ENCODE results near the gene RANBP3. TPM values are rescaled to one million over a fixed set of nuclear protein-coding genes. Genes with fewer than 3 reads are reported as not detected.

RANBP3 gene
- total and polyA plus RNA-seq, 2 experiments from 2014 or later, result 40.2 to 98.3 TPM

DNA sequence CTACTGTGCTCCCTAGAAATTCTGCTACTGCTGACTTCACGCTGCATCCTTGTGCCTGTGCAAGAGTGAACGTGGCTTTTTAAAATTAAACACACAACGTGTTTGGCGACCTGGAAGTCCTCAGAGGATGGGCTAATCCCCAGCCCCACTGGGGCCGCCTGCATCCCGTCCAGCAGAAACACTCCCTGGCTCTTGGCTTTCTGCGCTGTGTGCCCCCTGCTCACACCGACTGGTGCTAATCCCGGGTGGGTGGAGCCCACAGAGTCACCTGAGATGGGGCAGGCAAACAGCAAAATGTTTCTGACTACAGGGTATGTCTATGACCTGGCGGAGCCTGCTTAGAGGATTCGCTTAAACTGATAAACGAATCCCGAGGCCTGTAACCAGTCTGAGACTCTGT lies 48.8 kb downstream of the RANBP3 start:
- H3K4me3 Mint-ChIP-seq, result no peak overlapping the region
- peaks cover 9% of the 10 kb centered on the region for H3K27me3 Mint-ChIP-seq (ENCODE audit: insufficient read depth, low read depth, poor library complexity)
- no peaks in the 10 kb centered on the region for H3K4me1 Mint-ChIP-seq
- H3K36me3 ChIP-seq (ENCODE audit: insufficient read depth), result peaks cover 18% of the 10 kb centered on the region; the same call in 1 of the 2 replicates
- peaks cover 2% of the 10 kb centered on the region; the same call in 1 of the 2 replicates for H4K20me1 ChIP-seq (replicated peaks; ENCODE audit: insufficient read depth)
- no peak overlapping the region for H3K27ac ChIP-seq (ENCODE audit: low read depth)
- no peak overlapping the region for H3K27ac Mint-ChIP-seq
- no peak overlapping the region for H2AFZ ChIP-seq
- H3K9me3 Mint-ChIP-seq, result no peaks in the 10 kb centered on the region
- no peaks in the 10 kb centered on the region for H3K27me3 ChIP-seq (ENCODE audit: insufficient read depth)
- ATAC-seq, result no peak
- no peaks in the 10 kb centered on the region for H3K9me2 ChIP-seq (ENCODE audit: insufficient read depth)
- TF ChIP-seq, protein P1, sequence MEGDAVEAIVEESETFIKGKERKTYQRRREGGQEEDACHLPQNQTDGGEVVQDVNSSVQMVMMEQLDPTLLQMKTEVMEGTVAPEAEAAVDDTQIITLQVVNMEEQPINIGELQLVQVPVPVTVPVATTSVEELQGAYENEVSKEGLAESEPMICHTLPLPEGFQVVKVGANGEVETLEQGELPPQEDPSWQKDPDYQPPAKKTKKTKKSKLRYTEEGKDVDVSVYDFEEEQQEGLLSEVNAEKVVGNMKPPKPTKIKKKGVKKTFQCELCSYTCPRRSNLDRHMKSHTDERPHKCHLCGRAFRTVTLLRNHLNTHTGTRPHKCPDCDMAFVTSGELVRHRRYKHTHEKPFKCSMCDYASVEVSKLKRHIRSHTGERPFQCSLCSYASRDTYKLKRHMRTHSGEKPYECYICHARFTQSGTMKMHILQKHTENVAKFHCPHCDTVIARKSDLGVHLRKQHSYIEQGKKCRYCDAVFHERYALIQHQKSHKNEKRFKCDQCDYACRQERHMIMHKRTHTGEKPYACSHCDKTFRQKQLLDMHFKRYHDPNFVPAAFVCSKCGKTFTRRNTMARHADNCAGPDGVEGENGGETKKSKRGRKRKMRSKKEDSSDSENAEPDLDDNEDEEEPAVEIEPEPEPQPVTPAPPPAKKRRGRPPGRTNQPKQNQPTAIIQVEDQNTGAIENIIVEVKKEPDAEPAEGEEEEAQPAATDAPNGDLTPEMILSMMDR (conservative IDR thresholded peaks at IDR 0.05; ENCODE audit: low read depth in 2 of 2), result no peak
- TF ChIP-seq CREB1 (CRISPR knock-in tag; IDR thresholded peaks at IDR 0.05; ENCODE audit: low read depth) (no peak), JUNB (IDR thresholded peaks at IDR 0.05; ENCODE audit: unreplicated experiment) (no peak), NANOG (IDR thresholded peaks at IDR 0.05; ENCODE audit: borderline replicate concordance) (no peak)
- peaks cover 72% of the 10 kb centered on the region for H3K36me3 Mint-ChIP-seq (ENCODE audit: low read depth)
- no peak overlapping the region for H3K4me3 ChIP-seq
- 0 out of 2 replicates have a peak, but pooled peaks cover 3% of the 10 kb centered on the region for H3F3A ChIP-seq (replicated peaks; ENCODE audit: low read depth)
- no peaks in the 10 kb centered on the region for H3K79me2 ChIP-seq (replicated peaks; ENCODE audit: insufficient read depth)
- no peak overlapping the region for H3K4me2 ChIP-seq
- no peak for DNase-seq (ENCODE audit: low spot score)
- H3K4me1 ChIP-seq (ENCODE audit: insufficient read depth), result no peaks in the 10 kb centered on the region

DNA sequence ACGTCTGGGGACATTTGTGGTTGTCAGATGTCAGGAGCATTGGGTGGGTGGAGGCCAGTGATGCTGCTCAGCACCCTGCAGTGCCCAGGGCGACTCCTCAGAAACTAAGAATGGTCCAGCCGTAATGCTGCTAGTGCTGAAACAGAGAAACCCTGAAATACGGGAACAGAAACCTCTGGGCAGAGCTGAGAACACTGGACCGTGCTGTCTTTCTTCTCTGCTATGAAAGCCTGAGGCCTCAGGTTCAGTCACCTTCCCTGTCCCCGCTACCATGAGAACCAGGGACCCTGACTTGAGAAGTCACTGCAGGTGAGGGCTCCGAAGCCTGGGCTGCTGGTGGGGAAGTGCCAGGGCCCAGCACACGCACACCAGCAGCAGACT lies 50.5 kb downstream of the RANBP3 start:
- DNase-seq (ENCODE audit: low spot score), result no peak
- Mint-ChIP-seq H3K27ac (no peak overlapping the region), H3K36me3 (ENCODE audit: low read depth) (peaks cover 80% of the 10 kb centered on the region), H3K4me1 (no peaks in the 10 kb centered on the region), H3K27me3 (ENCODE audit: insufficient read depth, low read depth, poor library complexity) (peaks cover 11% of the 10 kb centered on the region), H3K4me3 (no peak overlapping the region), H3K9me3 (no peaks in the 10 kb centered on the region)
- Histone ChIP-seq H3K9me2 (ENCODE audit: insufficient read depth) (no peaks in the 10 kb centered on the region), H4K20me1 (replicated peaks; ENCODE audit: insufficient read depth) (no peaks in the 10 kb centered on the region; the same call in 1 of the 2 replicates), H3K4me1 (ENCODE audit: insufficient read depth) (no peaks in the 10 kb centered on the region), H3K36me3 (ENCODE audit: insufficient read depth) (peaks cover 22% of the 10 kb centered on the region; the same call in 1 of the 2 replicates), H3K27ac (ENCODE audit: low read depth) (no peak overlapping the region), H3K4me2 (no peak overlapping the region), H3K79me2 (replicated peaks; ENCODE audit: insufficient read depth) (no peaks in the 10 kb centered on the region), H2AFZ (no peak overlapping the region), H3K4me3 (no peak overlapping the region), H3K27me3 (ENCODE audit: insufficient read depth) (no peaks in the 10 kb centered on the region), H3F3A (replicated peaks; ENCODE audit: low read depth) (0 out of 2 replicates have a peak, but pooled peaks cover 3% of the 10 kb centered on the region)
- ATAC-seq, result no peak
- no peak for TF ChIP-seq JUNB (IDR thresholded peaks at IDR 0.05; ENCODE audit: unreplicated experiment)
- no peak for TF ChIP-seq STAT1 (IDR thresholded peaks at IDR 0.05; ENCODE audit: unreplicated experiment)
- no peak for TF ChIP-seq ZNF114 (CRISPR knock-in tag; IDR thresholded peaks at IDR 0.05)
- TF ChIP-seq, protein P2, sequence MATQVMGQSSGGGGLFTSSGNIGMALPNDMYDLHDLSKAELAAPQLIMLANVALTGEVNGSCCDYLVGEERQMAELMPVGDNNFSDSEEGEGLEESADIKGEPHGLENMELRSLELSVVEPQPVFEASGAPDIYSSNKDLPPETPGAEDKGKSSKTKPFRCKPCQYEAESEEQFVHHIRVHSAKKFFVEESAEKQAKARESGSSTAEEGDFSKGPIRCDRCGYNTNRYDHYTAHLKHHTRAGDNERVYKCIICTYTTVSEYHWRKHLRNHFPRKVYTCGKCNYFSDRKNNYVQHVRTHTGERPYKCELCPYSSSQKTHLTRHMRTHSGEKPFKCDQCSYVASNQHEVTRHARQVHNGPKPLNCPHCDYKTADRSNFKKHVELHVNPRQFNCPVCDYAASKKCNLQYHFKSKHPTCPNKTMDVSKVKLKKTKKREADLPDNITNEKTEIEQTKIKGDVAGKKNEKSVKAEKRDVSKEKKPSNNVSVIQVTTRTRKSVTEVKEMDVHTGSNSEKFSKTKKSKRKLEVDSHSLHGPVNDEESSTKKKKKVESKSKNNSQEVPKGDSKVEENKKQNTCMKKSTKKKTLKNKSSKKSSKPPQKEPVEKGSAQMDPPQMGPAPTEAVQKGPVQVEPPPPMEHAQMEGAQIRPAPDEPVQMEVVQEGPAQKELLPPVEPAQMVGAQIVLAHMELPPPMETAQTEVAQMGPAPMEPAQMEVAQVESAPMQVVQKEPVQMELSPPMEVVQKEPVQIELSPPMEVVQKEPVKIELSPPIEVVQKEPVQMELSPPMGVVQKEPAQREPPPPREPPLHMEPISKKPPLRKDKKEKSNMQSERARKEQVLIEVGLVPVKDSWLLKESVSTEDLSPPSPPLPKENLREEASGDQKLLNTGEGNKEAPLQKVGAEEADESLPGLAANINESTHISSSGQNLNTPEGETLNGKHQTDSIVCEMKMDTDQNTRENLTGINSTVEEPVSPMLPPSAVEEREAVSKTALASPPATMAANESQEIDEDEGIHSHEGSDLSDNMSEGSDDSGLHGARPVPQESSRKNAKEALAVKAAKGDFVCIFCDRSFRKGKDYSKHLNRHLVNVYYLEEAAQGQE (IDR thresholded peaks at IDR 0.05; ENCODE audit: unreplicated experiment), result no peak
- TF ChIP-seq EZH2 (IDR thresholded peaks at IDR 0.05; ENCODE audit: low read depth, unreplicated experiment), result no peak
- no peak for TF ChIP-seq CREB1 (CRISPR knock-in tag; IDR thresholded peaks at IDR 0.05; ENCODE audit: low read depth)
- TF ChIP-seq, protein P3, sequence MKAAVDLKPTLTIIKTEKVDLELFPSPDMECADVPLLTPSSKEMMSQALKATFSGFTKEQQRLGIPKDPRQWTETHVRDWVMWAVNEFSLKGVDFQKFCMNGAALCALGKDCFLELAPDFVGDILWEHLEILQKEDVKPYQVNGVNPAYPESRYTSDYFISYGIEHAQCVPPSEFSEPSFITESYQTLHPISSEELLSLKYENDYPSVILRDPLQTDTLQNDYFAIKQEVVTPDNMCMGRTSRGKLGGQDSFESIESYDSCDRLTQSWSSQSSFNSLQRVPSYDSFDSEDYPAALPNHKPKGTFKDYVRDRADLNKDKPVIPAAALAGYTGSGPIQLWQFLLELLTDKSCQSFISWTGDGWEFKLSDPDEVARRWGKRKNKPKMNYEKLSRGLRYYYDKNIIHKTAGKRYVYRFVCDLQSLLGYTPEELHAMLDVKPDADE (IDR thresholded peaks at IDR 0.05), result no peak
- TF ChIP-seq NANOG (IDR thresholded peaks at IDR 0.05; ENCODE audit: borderline replicate concordance), result no peak
- TF ChIP-seq POLR2AphosphoS5 (IDR thresholded peaks at IDR 0.05; ENCODE audit: low read depth), result no peak
